Kidney capillary endothelial cell (primary cell): ENCODE measurements around the gene TMEM178B.

Source experiments
- DNase-seq: peaks from one replicate; pipeline ENCODE4 v3.0.0-alpha.2; 2018; ENCODE audit warnings: low spot score

TMEM178B gene

GRCh38 chr7:141263983-141264382 is 190.1 kb downstream of the TMEM178B start:
- DNase-seq: no peak

- no peak for DNase-seq
Measured at GRCh38 chr7:141264511-141264910, 190.6 kb downstream of the TMEM178B start.

- DNase-seq: no peak
Measured at GRCh38 chr7:141265668-141266067, 191.8 kb downstream of the TMEM178B start.

GRCh38 chr7:141268614-141269013 is 194.8 kb downstream of the TMEM178B start:
- no peak for DNase-seq

GRCh38 chr7:141271451-141271850 is 197.6 kb downstream of the TMEM178B start:
- no peak for DNase-seq

GRCh38 chr7:141272417-141272816 is 198.6 kb downstream of the TMEM178B start:
- no peak for DNase-seq

- no peak for DNase-seq
Measured at GRCh38 chr7:141275350-141275749, 201.5 kb downstream of the TMEM178B start.

- no peak for DNase-seq
Measured at GRCh38 chr7:141276031-141276430, 202.2 kb downstream of the TMEM178B start.

GRCh38 chr7:141280100-141280499 is 206.2 kb downstream of the TMEM178B start:
- no peak for DNase-seq

- DNase-seq: no peak
Measured at GRCh38 chr7:141281311-141281710, 207.4 kb downstream of the TMEM178B start.

- DNase-seq: no peak
Measured at GRCh38 chr7:141286522-141286921, 212.7 kb downstream of the TMEM178B start.

GRCh38 chr7:141287936-141288335 is 214.1 kb downstream of the TMEM178B start:
- DNase-seq: no peak

GRCh38 chr7:141288626-141289025 is 214.8 kb downstream of the TMEM178B start:
- DNase-seq: no peak

GRCh38 chr7:141290365-141290764 is 216.5 kb downstream of the TMEM178B start:
- no peak for DNase-seq

- DNase-seq: no peak
Measured at GRCh38 chr7:141290973-141291372, 217.1 kb downstream of the TMEM178B start.

GRCh38 chr7:141291541-141291940 is 217.7 kb downstream of the TMEM178B start:
- DNase-seq: no peak

GRCh38 chr7:141294143-141294829 is 220.4 kb downstream of the TMEM178B start:
- DNase-seq: no peak

- no peak for DNase-seq
Measured at GRCh38 chr7:141295367-141295895, 221.6 kb downstream of the TMEM178B start.

GRCh38 chr7:141300816-141301215 is 227.0 kb downstream of the TMEM178B start:
- DNase-seq: no peak

GRCh38 chr7:141301544-141301943 is 227.7 kb downstream of the TMEM178B start:
- DNase-seq: no peak

- DNase-seq: no peak
Measured at GRCh38 chr7:141302617-141303016, 228.8 kb downstream of the TMEM178B start.

GRCh38 chr7:141304291-141304690 is 230.4 kb downstream of the TMEM178B start:
- no peak for DNase-seq

- DNase-seq: no peak
Measured at GRCh38 chr7:141306081-141306480, 232.2 kb downstream of the TMEM178B start.

- DNase-seq: no peak
Measured at GRCh38 chr7:141312395-141312794, 238.5 kb downstream of the TMEM178B start.
